ENCODE results near the gene ABHD2. TPM values are rescaled to one million over a fixed set of nuclear protein-coding genes. Genes with fewer than 3 reads are reported as not detected.
"Not testable (repeated sequence)": the region's sequence is repeated elsewhere in the genome, so short reads cannot be mapped to it uniquely, and the experiment has no call there.

The ABHD2 gene
- polyA plus RNA-seq, 4 donors, result 30.4 to 35.8 (median 32.3) TPM

GRCh38 chr15:89136818-89137772, 48.8 kb downstream of the ABHD2 start:
- no peak for DNase-seq (ENCODE audit: low read depth in 4 of 4, low spot score in 3 of 4)

DNA sequence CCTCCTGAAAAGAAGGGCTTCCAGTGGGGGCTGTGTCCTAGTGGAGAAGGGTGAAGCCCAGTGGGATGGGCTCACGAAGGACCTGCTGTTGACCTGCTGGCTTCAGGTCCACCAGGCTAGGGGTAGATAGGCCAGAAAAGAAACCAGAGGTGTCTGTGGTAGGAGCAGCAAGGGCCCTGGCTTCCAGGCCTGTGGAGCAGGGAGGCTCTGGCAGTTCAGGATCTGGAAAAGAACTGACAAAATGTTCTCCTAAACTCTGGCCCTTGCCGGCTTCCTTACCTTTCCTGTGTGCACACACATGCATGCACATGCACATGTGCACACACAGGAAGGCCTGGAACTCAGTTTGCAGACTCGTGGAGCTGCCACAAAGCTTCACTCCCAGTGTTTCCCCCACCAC, 49.7 kb downstream of the ABHD2 start:
- DNase-seq (ENCODE audit: low read depth in 4 of 4, low spot score in 3 of 4), result no peak

GRCh38 chr15:89138999-89139612, 50.9 kb downstream of the ABHD2 start:
- DNase-seq (ENCODE audit: low read depth in 4 of 4, low spot score in 3 of 4), result no peak

- no peak for DNase-seq (ENCODE audit: low read depth in 4 of 4, low spot score in 3 of 4)
These were observed 51.6 kb downstream of the ABHD2 start for GRCh38 chr15:89139613-89140499.

DNA sequence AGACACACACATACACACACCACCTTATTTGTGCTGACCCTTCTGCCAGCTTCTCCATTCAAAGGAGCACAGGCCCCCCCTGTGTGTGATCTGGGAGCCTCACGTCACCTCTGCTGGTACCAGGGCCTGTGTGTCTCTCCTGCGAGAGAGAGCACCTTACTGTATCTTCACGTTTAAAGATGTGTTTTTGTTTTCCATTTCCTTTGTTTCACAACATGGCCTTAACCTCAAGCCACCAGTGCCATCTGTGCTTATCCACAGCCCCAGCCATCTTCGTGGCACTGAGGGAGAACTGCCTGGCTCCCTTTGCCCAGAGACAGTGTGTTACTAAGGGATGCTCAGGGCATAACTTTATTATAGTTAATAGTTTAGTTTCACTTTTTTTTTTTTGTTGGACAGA, 52.3 kb downstream of the ABHD2 start:
- DNase-seq (ENCODE audit: low read depth in 4 of 4, low spot score in 3 of 4), result no peak

DNA sequence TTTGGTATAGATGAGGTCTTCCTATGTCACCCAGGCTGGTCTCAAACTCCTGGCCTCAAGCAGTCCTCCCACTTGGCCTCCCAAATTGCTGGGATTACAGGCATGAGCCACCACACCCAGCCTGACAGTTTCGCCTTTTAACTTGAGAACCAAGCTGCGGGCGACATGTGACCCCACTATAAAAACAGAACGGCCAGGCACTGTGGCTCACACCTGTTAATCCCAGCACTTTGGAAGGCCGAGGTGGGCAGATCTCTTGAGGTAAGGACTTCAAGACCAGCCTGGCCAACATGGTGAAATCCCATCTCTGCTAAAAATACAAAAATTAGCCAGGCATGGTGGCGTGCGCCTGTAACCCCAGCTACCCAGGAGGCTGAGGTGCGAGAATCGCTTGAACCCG, 52.9 kb downstream of the ABHD2 start:
- DNase-seq (ENCODE audit: low read depth in 4 of 4, low spot score in 3 of 4), result not testable (repeated sequence)

GRCh38 chr15:89141885-89142284, 53.6 kb downstream of the ABHD2 start:
- DNase-seq (ENCODE audit: low read depth in 4 of 4, low spot score in 3 of 4), result no peak

DNA sequence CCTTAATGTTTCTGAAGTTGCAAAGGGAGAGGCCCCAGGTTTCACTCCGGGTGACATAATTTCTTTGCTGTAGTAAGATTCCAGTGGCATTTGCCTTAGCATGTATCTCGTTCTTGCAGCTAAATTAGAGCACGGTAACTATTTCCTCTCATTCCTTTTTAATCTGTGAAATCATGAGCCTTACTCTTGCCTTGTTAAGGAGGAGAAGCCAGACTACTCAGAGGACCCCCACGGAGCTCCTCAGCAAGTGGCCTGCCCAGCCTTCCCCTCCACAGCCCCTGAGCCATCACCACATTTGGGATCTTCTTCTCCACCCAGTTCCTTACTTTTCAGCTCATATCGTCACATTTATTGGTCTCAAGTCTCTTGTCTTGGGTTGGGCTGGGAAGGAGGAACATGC, 54.2 kb downstream of the ABHD2 start:
- no peak for DNase-seq (ENCODE audit: low read depth in 4 of 4, low spot score in 3 of 4)

- DNase-seq (ENCODE audit: low read depth in 4 of 4, low spot score in 3 of 4), result no peak
These were observed 55.4 kb downstream of the ABHD2 start for GRCh38 chr15:89143503-89144162.

DNA sequence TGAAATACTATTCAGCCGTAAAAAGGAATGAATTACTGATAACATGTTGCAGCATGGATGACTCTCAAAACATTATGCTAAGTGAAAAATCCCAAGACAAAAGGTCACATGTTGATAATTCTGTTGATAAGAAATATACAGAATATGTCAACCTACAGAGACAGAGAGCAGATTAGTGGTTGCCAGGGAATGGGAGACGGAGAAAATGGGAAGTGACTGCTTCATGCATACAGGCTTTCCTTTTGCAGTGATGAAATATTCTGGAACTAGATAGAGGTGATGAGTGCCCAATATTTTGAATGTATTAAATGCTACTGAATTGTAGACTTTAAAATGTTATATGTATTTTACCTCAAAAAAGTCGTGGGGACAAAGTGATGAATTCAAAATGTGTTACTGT, 56.2 kb downstream of the ABHD2 start:
- DNase-seq (ENCODE audit: low read depth in 4 of 4, low spot score in 3 of 4), result no peak

DNA sequence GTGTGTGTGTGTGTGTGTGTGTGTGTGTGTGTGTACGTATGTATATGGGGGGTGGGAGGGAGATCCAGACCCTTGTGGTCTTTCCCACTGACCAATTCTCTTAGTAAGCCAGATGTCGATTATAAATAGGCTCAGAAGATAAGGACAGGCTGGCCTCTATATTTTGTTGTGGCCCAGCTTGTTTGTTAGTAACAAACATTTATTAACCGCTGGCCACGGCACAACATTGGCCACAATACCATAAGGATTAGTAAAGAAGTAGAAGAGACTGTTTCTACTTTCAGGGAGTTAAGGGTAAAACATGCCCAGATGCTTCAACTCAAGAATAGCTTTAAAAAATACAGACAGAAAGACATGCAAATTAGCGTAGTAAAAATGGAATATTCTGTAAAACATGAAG, 58.1 kb downstream of the ABHD2 start:
- no peak for DNase-seq (ENCODE audit: low read depth in 4 of 4, low spot score in 3 of 4)

DNA sequence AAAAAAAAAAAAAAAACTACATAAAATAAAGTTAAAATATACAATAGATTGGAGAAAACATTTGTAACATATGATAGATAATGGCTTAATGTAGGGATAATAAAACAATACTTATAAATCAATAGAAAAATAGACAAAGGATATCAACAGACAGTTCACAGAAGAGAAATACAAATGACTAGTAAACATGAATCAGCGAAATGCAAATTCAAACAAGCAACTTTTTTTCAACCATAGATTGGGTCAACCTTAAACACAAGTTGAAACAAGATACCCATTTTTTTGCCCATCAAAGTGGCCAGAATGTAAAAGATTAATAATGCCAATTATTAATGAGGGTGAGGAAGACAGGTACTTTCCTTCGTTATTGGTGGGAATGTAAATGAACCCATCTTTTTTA, 59.9 kb downstream of the ABHD2 start:
- DNase-seq (ENCODE audit: low read depth in 4 of 4, low spot score in 3 of 4), result no peak

GRCh38 chr15:89149501-89150101, 61.3 kb downstream of the ABHD2 start:
- no peak for DNase-seq (ENCODE audit: low read depth in 4 of 4, low spot score in 3 of 4)

- no peak for DNase-seq (ENCODE audit: low read depth in 4 of 4, low spot score in 3 of 4)
These were observed 62.0 kb downstream of the ABHD2 start for GRCh38 chr15:89150287-89150686.

- DNase-seq (ENCODE audit: low read depth in 4 of 4, low spot score in 3 of 4), result peak in 1 of 4 donors; percentile 39
These were observed 62.8 kb downstream of the ABHD2 start for GRCh38 chr15:89150762-89151664.

- no peak for DNase-seq (ENCODE audit: low read depth in 4 of 4, low spot score in 3 of 4)
These were observed 66.9 kb downstream of the ABHD2 start for GRCh38 chr15:89155122-89155521.

- DNase-seq (ENCODE audit: low read depth in 4 of 4, low spot score in 3 of 4), result no peak
These were observed 67.4 kb downstream of the ABHD2 start for GRCh38 chr15:89155656-89156055.

DNA sequence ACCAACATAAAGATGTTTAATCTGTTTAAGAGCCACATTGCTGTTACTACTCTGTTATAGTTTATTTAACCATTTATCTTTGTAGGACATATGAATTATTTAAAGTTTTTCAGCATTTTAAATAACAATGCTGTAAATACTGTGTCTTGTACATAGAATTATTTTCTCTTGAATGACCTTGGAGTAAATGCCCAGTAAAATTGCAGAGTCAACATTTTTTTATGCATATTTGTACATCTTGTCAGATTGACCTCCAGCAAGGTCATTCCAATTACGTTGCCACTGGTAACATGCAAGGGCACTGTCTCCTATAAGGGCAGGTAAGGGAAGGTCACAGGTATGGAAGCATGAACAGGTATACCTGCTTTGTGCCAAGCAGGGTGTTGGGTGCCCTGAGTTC, 68.8 kb downstream of the ABHD2 start:
- no peak for DNase-seq (ENCODE audit: low read depth in 4 of 4, low spot score in 3 of 4)

DNA sequence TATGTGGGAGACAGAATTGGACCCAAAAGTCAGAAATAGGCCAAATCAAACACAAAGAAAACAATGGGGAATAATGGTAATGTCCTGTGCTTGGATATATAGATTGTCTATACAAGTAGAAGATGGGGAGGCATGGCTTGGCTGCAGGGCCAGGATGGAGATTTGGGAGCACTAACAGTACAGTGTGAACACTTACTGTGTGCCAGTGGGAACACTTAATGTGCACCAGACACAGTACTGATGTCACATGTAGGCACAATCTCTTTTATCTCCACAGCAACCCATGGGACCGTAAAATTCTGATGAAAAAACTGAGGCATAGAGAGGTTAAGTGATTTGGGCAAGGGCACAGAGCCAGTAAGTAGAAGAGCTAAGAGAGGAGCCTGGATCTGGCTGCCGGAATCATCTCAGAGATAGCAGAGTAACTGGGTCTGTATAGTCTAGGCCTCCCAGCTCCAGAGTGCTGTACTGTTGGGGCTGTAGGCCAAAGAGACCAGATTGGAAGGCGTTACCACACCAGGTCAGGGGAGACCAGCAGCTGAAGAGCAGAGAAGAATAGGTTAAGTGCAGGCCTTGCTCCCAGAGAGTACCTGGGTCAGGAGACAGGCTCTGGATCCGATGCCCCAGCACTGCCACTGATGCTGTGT, 69.8 kb downstream of the ABHD2 start:
- no peak for DNase-seq (ENCODE audit: low read depth in 4 of 4, low spot score in 3 of 4)

All from right renal pelvis (tissue), 4 donors.